Smooth muscle cell (in vitro differentiated cells): ENCODE data around the gene PHGDH. TPM values are rescaled to one million over a fixed set of nuclear protein-coding genes. Genes with fewer than 3 reads are reported as not detected.

Experiments used
- DNase-seq: peaks from one replicate; lab custom pipeline; 2025; ENCODE audit not compliant: unreplicated experiment; lab: John Stamatoyannopoulos, UW
- H2AFZ ChIP-seq: fragments of 200-600 bp; sonication (generic); 2 replicates; pipeline ENCODE4 v1.6.0; 2016; ENCODE audit warnings: antibody characterized with exemption, low read depth, mild to moderate bottlenecking
- H3F3A ChIP-seq: fragments of 200-600 bp; sonication (generic); 2 replicates; pipeline ENCODE4 v1.6.0; 2017; ENCODE audit warnings: antibody characterized with exemption, low read depth
- H3K27ac ChIP-seq: fragments of 200-600 bp; sonication (generic); 2 replicates; pipeline ENCODE4 v1.5.1; 2016; ENCODE audit warnings: low read depth, mild to moderate bottlenecking
- H3K27me3 ChIP-seq: fragments of 200-600 bp; sonication (generic); 2 replicates; pipeline ENCODE4 v1.6.1; 2016; ENCODE audit warnings: low read depth, mild to moderate bottlenecking
- H3K36me3 ChIP-seq: fragments of 200-600 bp; sonication (generic); 2 replicates; pipeline ENCODE4 v1.5.1; 2016; ENCODE audit warnings: low read depth
- H3K4me1 ChIP-seq: fragments of 200-600 bp; sonication (generic); 2 replicates; pipeline ENCODE4 v1.5.1; 2016; ENCODE audit warnings: low read depth
- H3K4me2 ChIP-seq: fragments of 200-600 bp; sonication (generic); 2 replicates; pipeline ENCODE4 v1.6.0; 2016; ENCODE audit warnings: mild to moderate bottlenecking
- H3K4me3 ChIP-seq: fragments of 200-600 bp; sonication (generic); 2 replicates; pipeline ENCODE4 v1.5.1; 2016; ENCODE audit warnings: mild to moderate bottlenecking
- H3K79me2 ChIP-seq: fragments of 200-600 bp; sonication (generic); 2 replicates; pipeline ENCODE4 v1.6.0; 2016; ENCODE audit warnings: low read depth, mild to moderate bottlenecking
- H3K9ac ChIP-seq: fragments of 200-600 bp; sonication (generic); 2 replicates; pipeline ENCODE4 v1.6.0; 2016; ENCODE audit warnings: low read depth
- H3K9me3 ChIP-seq: fragments of 200-600 bp; sonication (generic); replicated peaks from 2 replicates; pipeline ENCODE4 v1.5.1; 2016; ENCODE audit warnings: low read depth
- H4K20me1 ChIP-seq: fragments of 200-600 bp; sonication (generic); 2 replicates; pipeline ENCODE4 v1.6.0; 2016; ENCODE audit warnings: low read depth
- CTCF ChIP-seq: fragments of 200-600 bp; sonication (generic); IDR thresholded peaks from 2 replicates; pipeline ENCODE4 v1.5.1; 2017; ENCODE audit warnings: borderline replicate concordance, mild to moderate bottlenecking, antibody characterized with exemption; ENCODE audit not compliant: insufficient read depth, poor library complexity, severe bottlenecking
- WGBS: methylation state at CpG from one replicate; pipeline ENCODE4 v1.1.7; 2016; ENCODE audit warnings: low lambda C conversion rate; 5-methylcytosine and 5-hydroxymethylcytosine counted together
- polyA plus RNA-seq: library from polyadenylated mRNA; unstranded; fragments of >200 nt; fragmentation: Nextera tagmentation; extraction: Ambion mirVana; gene quantifications from 2 replicates; pipeline ENCODE4 v1.2.1, GENCODE V29; 2016
- total RNA-seq: library from RNA; depleted of rRNA; stranded (reverse); fragments of >200 nt; gene quantifications from 2 replicates; pipeline ENCODE4 v1.2.3, GENCODE V29; 2014

PHGDH gene
- total and polyA plus RNA-seq, 2 experiments from 2014 or later = 93.2 to 134 TPM

- Histone ChIP-seq H3K4me3 (no peak overlapping the region), H2AFZ (no peak overlapping the region), H3K79me2 (no peaks in the 10 kb centered on the region), H3K27ac (no peak overlapping the region), H4K20me1 (no peaks in the 10 kb centered on the region), H3F3A (peaks cover 32% of the 10 kb centered on the region), H3K27me3 (no peaks in the 10 kb centered on the region), H3K4me1 (peaks cover 16% of the 10 kb centered on the region), H3K36me3 (no peaks in the 10 kb centered on the region), H3K9ac (no peak overlapping the region), H3K9me3 (no peaks in the 10 kb centered on the region), H3K4me2 (no peak overlapping the region)
- 92% methylated on average over 3 of the region's 3 CpGs for WGBS
- no peak for TF ChIP-seq CTCF
- no peak for DNase-seq
Measured at GRCh38 chr1:119743308-119743707, 31.6 kb downstream of the PHGDH start.

- Histone ChIP-seq H3K27ac (no peak overlapping the region), H4K20me1 (no peaks in the 10 kb centered on the region), H3K79me2 (no peaks in the 10 kb centered on the region), H3K9me3 (no peaks in the 10 kb centered on the region), H3K27me3 (no peaks in the 10 kb centered on the region), H3K4me1 (peaks cover 17% of the 10 kb centered on the region), H3K9ac (no peak overlapping the region), H3F3A (peaks cover 32% of the 10 kb centered on the region), H3K4me2 (no peak overlapping the region), H3K36me3 (no peaks in the 10 kb centered on the region), H3K4me3 (no peak overlapping the region), H2AFZ (no peak overlapping the region)
- TF ChIP-seq CTCF = peak; percentile 80
- no peak for DNase-seq
- WGBS = 59% methylated on average over 17 of the region's 17 CpGs
Measured at GRCh38 chr1:119743776-119744597, 32.3 kb downstream of the PHGDH start.

GRCh38 chr1:119744598-119744942 is 32.8 kb downstream of the PHGDH start:
- Histone ChIP-seq H3K9ac (no peak overlapping the region), H3K27me3 (no peaks in the 10 kb centered on the region), H4K20me1 (no peaks in the 10 kb centered on the region), H3K9me3 (no peaks in the 10 kb centered on the region), H3K79me2 (no peaks in the 10 kb centered on the region), H3K4me1 (peaks cover 17% of the 10 kb centered on the region), H3K27ac (no peak overlapping the region), H3K4me2 (no peak overlapping the region), H3K36me3 (no peaks in the 10 kb centered on the region), H2AFZ (no peak overlapping the region), H3F3A (peaks cover 32% of the 10 kb centered on the region), H3K4me3 (no peak overlapping the region)
- TF ChIP-seq CTCF = no peak
- WGBS = 91% methylated on average over 1 of the region's 1 CpG
- no peak for DNase-seq

- no peak overlapping the region for H3K27ac ChIP-seq
- no peaks in the 10 kb centered on the region for H3K27me3 ChIP-seq
- H3K4me2 ChIP-seq = no peak overlapping the region
- H3K9me3 ChIP-seq = no peaks in the 10 kb centered on the region
- H3K36me3 ChIP-seq = no peaks in the 10 kb centered on the region
- H2AFZ ChIP-seq = no peak overlapping the region
- no peaks in the 10 kb centered on the region for H3K79me2 ChIP-seq
- DNase-seq = no peak
- H3K9ac ChIP-seq = no peak overlapping the region
- H3K4me1 ChIP-seq = peaks cover 17% of the 10 kb centered on the region
- no peaks in the 10 kb centered on the region for H4K20me1 ChIP-seq
- no peak overlapping the region for H3K4me3 ChIP-seq
- H3F3A ChIP-seq = peaks cover 32% of the 10 kb centered on the region
- 71% methylated on average over 1 of the region's 1 CpG for WGBS
- no peak for TF ChIP-seq CTCF
Measured at GRCh38 chr1:119745034-119745433, 33.3 kb downstream of the PHGDH start.
